C4-2B (cell line): ENCODE data around the gene HNRNPA2B1.

ENCODE experiments used
- CTCF ChIP-seq: fragments of 450-650 bp; conservative IDR thresholded peaks from 2 replicates; pipeline ENCODE4 v1.5.1; 2017; ENCODE audit warnings: mild to moderate bottlenecking
- ZFX ChIP-seq: fragments of 450-650 bp; IDR thresholded peaks from 2 replicates; pipeline ENCODE4 v1.6.1; 2017

- no peak for TF ChIP-seq CTCF
- TF ChIP-seq ZFX, result no peak
These were observed 44.8 kb downstream of the HNRNPA2B1 start for GRCh38 chr7:26155531-26156375.
